A549 treated with AZD9567 at 1 μM for 4 hours (cell line): Measurements from ENCODE around the gene MMRN2. TPM values are rescaled to one million over a fixed set of nuclear protein-coding genes. Genes with fewer than 3 reads are reported as not detected.

ENCODE experiments used
- total RNA-seq: library from RNA; stranded (reverse); fragments of 200-300 nt; extraction: Qiagen RNA extraction; gene quantifications from 5 replicates; pipeline ENCODE4 v1.2.3, GENCODE V29; 2022; ENCODE audit not compliant: insufficient read depth

Gene MMRN2, protein sequence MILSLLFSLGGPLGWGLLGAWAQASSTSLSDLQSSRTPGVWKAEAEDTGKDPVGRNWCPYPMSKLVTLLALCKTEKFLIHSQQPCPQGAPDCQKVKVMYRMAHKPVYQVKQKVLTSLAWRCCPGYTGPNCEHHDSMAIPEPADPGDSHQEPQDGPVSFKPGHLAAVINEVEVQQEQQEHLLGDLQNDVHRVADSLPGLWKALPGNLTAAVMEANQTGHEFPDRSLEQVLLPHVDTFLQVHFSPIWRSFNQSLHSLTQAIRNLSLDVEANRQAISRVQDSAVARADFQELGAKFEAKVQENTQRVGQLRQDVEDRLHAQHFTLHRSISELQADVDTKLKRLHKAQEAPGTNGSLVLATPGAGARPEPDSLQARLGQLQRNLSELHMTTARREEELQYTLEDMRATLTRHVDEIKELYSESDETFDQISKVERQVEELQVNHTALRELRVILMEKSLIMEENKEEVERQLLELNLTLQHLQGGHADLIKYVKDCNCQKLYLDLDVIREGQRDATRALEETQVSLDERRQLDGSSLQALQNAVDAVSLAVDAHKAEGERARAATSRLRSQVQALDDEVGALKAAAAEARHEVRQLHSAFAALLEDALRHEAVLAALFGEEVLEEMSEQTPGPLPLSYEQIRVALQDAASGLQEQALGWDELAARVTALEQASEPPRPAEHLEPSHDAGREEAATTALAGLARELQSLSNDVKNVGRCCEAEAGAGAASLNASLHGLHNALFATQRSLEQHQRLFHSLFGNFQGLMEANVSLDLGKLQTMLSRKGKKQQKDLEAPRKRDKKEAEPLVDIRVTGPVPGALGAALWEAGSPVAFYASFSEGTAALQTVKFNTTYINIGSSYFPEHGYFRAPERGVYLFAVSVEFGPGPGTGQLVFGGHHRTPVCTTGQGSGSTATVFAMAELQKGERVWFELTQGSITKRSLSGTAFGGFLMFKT
- total RNA-seq: 0.51 to 5.6 TPM (median 0.98 TPM) in 5 replicates

GRCh38 chr10:86957471-86958115 lies at the start of gene MMRN2:
TSS of gene MMRN2 (minus strand) at chr10:86957615. CDS start at chr10:86957541, 74 bp downstream.

GRCh38 chr10:86968271-86968993 lies 11.0 kb upstream of the MMRN2 start, which contains the start of gene ADIRF:
TSS of gene ADIRF (plus strand) at chr10:86968482. CDS start at chr10:86968545, 63 bp downstream.

GRCh38 chr10:86958116-86958900 lies 893 bp upstream of the MMRN2 start, which contains the start of gene SNCG:
TSS of gene SNCG (plus strand) at chr10:86958599. CDS start at chr10:86958698, 99 bp downstream.

Other genes starting within 250 kb of the MMRN2 start
- gene BMPR1A, start 201.0 kb downstream of the MMRN2 start, total RNA-seq: 20.2 to 27.4 TPM (median 22.3 TPM) in 5 replicates
- 5.1 to 10.7 TPM (median 9.4 TPM) in 5 replicates for gene SNCG, start 984 bp upstream of the MMRN2 start, total RNA-seq
- gene ADIRF, start 10.9 kb upstream of the MMRN2 start, total RNA-seq: 0.09 TPM in 1 of 5 replicates, not detected in the others
- 0.64 TPM in 1 of 5 replicates, not detected in the others for gene FAM25A, start 62.7 kb upstream of the MMRN2 start, total RNA-seq
- 84.2 to 99.1 TPM (median 97.4 TPM) in 5 replicates for gene GLUD1, start 137.2 kb upstream of the MMRN2 start, total RNA-seq
- gene SHLD2, start 137.6 kb upstream of the MMRN2 start, total RNA-seq: 22.4 to 24.6 TPM (median 24.4 TPM) in 5 replicates